ENCODE measurements around the gene JUP. TPM values are rescaled to one million over a fixed set of nuclear protein-coding genes. Genes with fewer than 3 reads are reported as not detected.
A peak's percentile ranks its signal among the peaks of the same experiment; 100 is the strongest.

The JUP gene
- total and polyA plus RNA-seq, 2 of the 13 experiments (the other 11 are each of a cell fraction or from before 2014, with no cell fraction given) = 12.1 to 20.6 TPM

- TF ChIP-seq ZNF350 (CRISPR knock-in tag; IDR thresholded peaks at IDR 0.05; ENCODE audit: borderline replicate concordance, low read depth) (no peak), HOXA3 (CRISPR knock-in tag; IDR thresholded peaks at IDR 0.05) (no peak), HDAC2 (CRISPR knock-in tag; IDR thresholded peaks at IDR 0.05) (no peak), ARID2 (CRISPR knock-in tag; IDR thresholded peaks at IDR 0.05; ENCODE audit: borderline replicate concordance) (no peak), SMC3 (IDR thresholded peaks at IDR 0.05; ENCODE audit: low read length) (no peak), FOXJ3 (CRISPR knock-in tag; IDR thresholded peaks at IDR 0.05; ENCODE audit: borderline replicate concordance) (no peak), SP2 (CRISPR knock-in tag; IDR thresholded peaks at IDR 0.05) (no peak), ZSCAN21 (CRISPR knock-in tag; IDR thresholded peaks at IDR 0.05; ENCODE audit: borderline replicate concordance) (peak; percentile 57; the same call in 1 of the 2 replicates), FOXA1 (IDR thresholded peaks at IDR 0.05) (no peak), FOXA1 (CRISPR knock-in tag; IDR thresholded peaks at IDR 0.05) (no peak), AKAP8 (CRISPR knock-in tag; IDR thresholded peaks at IDR 0.05) (0 out of 2 replicates have a peak, but pooled peaks have one; percentile 41), FOXK1 (CRISPR knock-in tag; IDR thresholded peaks at IDR 0.05; ENCODE audit: borderline replicate concordance, low read depth) (no peak), TERF1 (CRISPR knock-in tag; IDR thresholded peaks at IDR 0.05) (0 out of 2 replicates have a peak, but pooled peaks have one; percentile 30)
Measured at GRCh38 chr17:41816637-41817320, 30.3 kb upstream of the JUP start (continued).
